Esophagus squamous epithelium (tissue), 5 donors: Measurements from ENCODE around the gene NKD2. TPM values are rescaled to one million over a fixed set of nuclear protein-coding genes. Genes with fewer than 3 reads are reported as not detected.
A peak's percentile ranks its signal among the peaks of the same experiment; 100 is the strongest.

ENCODE experiments used
- DNase-seq: peaks from one replicate; lab custom pipeline; 2025; lab: John Stamatoyannopoulos, UW
- H3K27ac ChIP-seq, 4 donors: fragments of 200-600 bp; sonication (generic); one replicate each; pipeline ENCODE4 v1.5.1; 2016 to 2019; ENCODE audit warnings: mild to moderate bottlenecking in 1 of 4
- H3K27me3 ChIP-seq, 4 donors: fragments of 200-600 bp; sonication (generic); 1 replicate in 3 of 4; 2 replicates in 1 of 4; pipeline versions ENCODE4 v1.5.1 to v1.6.0; 2017 to 2021; ENCODE audit warnings: antibody characterized with exemption in 1 of 4
- H3K36me3 ChIP-seq, 3 donors: fragments of 200-600 bp; sonication (generic); one replicate each; pipeline ENCODE4 v1.5.1; 2016 to 2019
- H3K4me1 ChIP-seq, 3 donors: fragments of 200-600 bp; sonication (generic); one replicate each; pipeline ENCODE4 v1.5.1; 2017 to 2019
- H3K4me3 ChIP-seq, 4 donors: fragments of 200-600 bp; sonication (generic); 1 replicate in 3 of 4; 2 replicates in 1 of 4; pipeline ENCODE4 v1.5.1; 2016 to 2019; ENCODE audit warnings: mild to moderate bottlenecking in 2 of 4, moderate library complexity in 1 of 4
- H3K9me3 ChIP-seq, 3 donors: fragments of 200-600 bp; sonication (generic); one replicate each; pipeline ENCODE4 v1.5.1; 2016 to 2019
- CTCF ChIP-seq, 6 experiments: fragments of 450-650 bp in 4 of 6; fragments of 200-600 bp in 2 of 6; sonication (generic) in 2 of 6; IDR thresholded peaks; one replicate each; pipeline ENCODE4 v1.5.1; 2016 to 2019; ENCODE audit warnings: antibody characterized with exemption in 6 of 6, mild to moderate bottlenecking in 4 of 6, moderate library complexity in 4 of 6
- POLR2A ChIP-seq, 4 donors: fragments of 450-650 bp; IDR thresholded peaks; one replicate each; pipeline ENCODE4 v1.6.1; 2017; ENCODE audit warnings: antibody characterized with exemption in 4 of 4, mild to moderate bottlenecking in 4 of 4, moderate library complexity in 3 of 4
- WGBS, 2 donors: methylation state at CpG; one replicate each; pipeline ENCODE4 v1.1.5; 2018; 5-methylcytosine and 5-hydroxymethylcytosine counted together
- intact Hi-C: fragments of 100-400 bp; cut with DNase I; formaldehyde crosslinking; loops from one replicate; pipeline ENCODE4 v1.15.0; 2022
- total RNA-seq, 4 donors: library from RNA; depleted of rRNA; stranded (reverse); fragments of >200 nt; gene quantifications; one replicate each; pipeline ENCODE4 v1.1.0, GENCODE V29; 2016
- donor health status: DM: yes; HTN: yes; CAD: no.

The NKD2 gene
- 10 to 100 TPM in 1 of 4 donors, 1 to 10 TPM in 3; 1.2 to 11.3 (median 1.5) TPM for total RNA-seq

- no CpG with 5 or more reads among the region's 108 CpGs for WGBS, 2 donors
- Histone ChIP-seq H3K4me1 (peaks cover 29 to 73% (median 37%) of the 10 kb centered on the region in 3 donors), H3K9me3 (no peaks in the 10 kb centered on the region), H3K4me3 (peak within 1 kb of the TSS; percentile 33 to 75 (median 46)), H3K36me3 (no peaks in the 10 kb centered on the region), H3K27ac (peak within 1 kb of the TSS in 3 of 4 donors; percentile 54 to 67 (median 57)), H3K27me3 (peaks cover 0 to 100% (median 10%) of the 10 kb centered on the region in 4 donors)
- no peak for DNase-seq
- peak in 5 of 6 experiments; percentile 39 to 68 (median 66) for TF ChIP-seq CTCF (IDR thresholded peaks at IDR 0.05)
- peak in 2 of 4 donors; percentile 15 to 29 for TF ChIP-seq POLR2A (IDR thresholded peaks at IDR 0.05)
- intact Hi-C loops: no loop called here
Measured at GRCh38 chr5:1008451-1009358, at the start of gene NKD2. NKD2 (plus strand) TSS chr5:1008802; CDS start chr5:1009058, 256 bp downstream.

- Histone ChIP-seq H3K36me3 (no peaks in the 10 kb centered on the region), H3K4me1 (peaks cover 8 to 55% (median 23%) of the 10 kb centered on the region in 3 donors), H3K27ac (peak overlapping the region in 3 of 4 donors; percentile 19 to 68 (median 36)), H3K9me3 (no peaks in the 10 kb centered on the region), H3K4me3 (no peak overlapping the region), H3K27me3 (peaks cover 0 to 84% (median 0%) of the 10 kb centered on the region in 4 donors)
- DNase-seq: no peak
- intact Hi-C loops: no loop called here
- TF ChIP-seq CTCF (IDR thresholded peaks at IDR 0.05) (no peak), POLR2A (IDR thresholded peaks at IDR 0.05) (no peak)
- 83 to 87% methylated on average over 7 to 18 of the region's 47 CpGs for WGBS, 2 donors
Measured at GRCh38 chr5:959581-960531, 48.7 kb upstream of the NKD2 start.

GRCh38 chr5:960551-960950 is 48.1 kb upstream of the NKD2 start:
- no peak overlapping the region for H3K4me3 ChIP-seq
- peak overlapping the region in 1 of 4 donors; percentile 68 for H3K27ac ChIP-seq
- WGBS, 2 donors: 66 to 83% methylated on average over 3 to 5 of the region's 7 CpGs
- intact Hi-C loops: no loop called here
- H3K27me3 ChIP-seq: peaks cover 0 to 87% (median 0%) of the 10 kb centered on the region in 4 donors
- DNase-seq: no peak
- peaks cover 8 to 55% (median 23%) of the 10 kb centered on the region in 3 donors for H3K4me1 ChIP-seq
- H3K9me3 ChIP-seq: no peaks in the 10 kb centered on the region
- no peaks in the 10 kb centered on the region for H3K36me3 ChIP-seq
- no peak for TF ChIP-seq CTCF (IDR thresholded peaks at IDR 0.05)

GRCh38 chr5:961002-961710 is 47.4 kb upstream of the NKD2 start:
- peaks cover 0 to 87% (median 0%) of the 10 kb centered on the region in 4 donors for H3K27me3 ChIP-seq
- no peak for TF ChIP-seq POLR2A (IDR thresholded peaks at IDR 0.05)
- TF ChIP-seq CTCF (IDR thresholded peaks at IDR 0.05): no peak
- no peak overlapping the region for H3K4me3 ChIP-seq
- intact Hi-C loops: no loop called here
- H3K9me3 ChIP-seq: no peaks in the 10 kb centered on the region
- H3K4me1 ChIP-seq: peaks cover 8 to 49% (median 22%) of the 10 kb centered on the region in 3 donors
- no peaks in the 10 kb centered on the region for H3K36me3 ChIP-seq
- peak overlapping the region in 1 of 4 donors; percentile 68 for H3K27ac ChIP-seq
- 100% methylated on average over 7 of the region's 27 CpGs; no CpG with 5 or more reads in 1 of the 2 donors for WGBS, 2 donors
- no peak for DNase-seq
